ENCODE measurements around the gene IMP4.

The IMP4 gene

GRCh38 chr2:130373808-130374365 lies 31.2 kb downstream of the IMP4 start:
- Mint-ChIP-seq H3K4me1 (ENCODE audit: low read depth) (peaks cover 70% of the 10 kb centered on the region), H3K9me3 (no peaks in the 10 kb centered on the region), H3K27me3 (no peaks in the 10 kb centered on the region), H3K4me3 (peak overlapping the region; percentile 92), H3K27ac (peak overlapping the region; percentile 91), H3K36me3 (ENCODE audit: low read depth) (peaks cover 69% of the 10 kb centered on the region)
- no peak for DNase-seq

GRCh38 chr2:130374587-130375290 lies 32.0 kb downstream of the IMP4 start:
- peaks cover 77% of the 10 kb centered on the region for H3K4me1 Mint-ChIP-seq (ENCODE audit: low read depth)
- H3K27me3 Mint-ChIP-seq: no peaks in the 10 kb centered on the region
- DNase-seq: no peak
- no peaks in the 10 kb centered on the region for H3K9me3 Mint-ChIP-seq
- H3K36me3 Mint-ChIP-seq (ENCODE audit: low read depth): peaks cover 72% of the 10 kb centered on the region
- peak overlapping the region; percentile 38 for H3K4me3 Mint-ChIP-seq
- H3K27ac Mint-ChIP-seq: peak overlapping the region; percentile 80

GRCh38 chr2:130375291-130376266 lies 32.9 kb downstream of the IMP4 start:
- Mint-ChIP-seq H3K4me3 (no peak overlapping the region), H3K27ac (peak overlapping the region; percentile 80), H3K27me3 (no peaks in the 10 kb centered on the region), H3K36me3 (ENCODE audit: low read depth) (peaks cover 70% of the 10 kb centered on the region), H3K9me3 (no peaks in the 10 kb centered on the region), H3K4me1 (ENCODE audit: low read depth) (peaks cover 78% of the 10 kb centered on the region)
- DNase-seq: no peak

GRCh38 chr2:130376433-130377293 lies 34.0 kb downstream of the IMP4 start:
- no peaks in the 10 kb centered on the region for H3K27me3 Mint-ChIP-seq
- H3K9me3 Mint-ChIP-seq: no peaks in the 10 kb centered on the region
- H3K4me3 Mint-ChIP-seq: peak overlapping the region; percentile 0
- DNase-seq: no peak
- H3K4me1 Mint-ChIP-seq (ENCODE audit: low read depth): peaks cover 71% of the 10 kb centered on the region
- peaks cover 69% of the 10 kb centered on the region for H3K36me3 Mint-ChIP-seq (ENCODE audit: low read depth)
- peak overlapping the region; percentile 19 for H3K27ac Mint-ChIP-seq

GRCh38 chr2:130377491-130377890 lies 34.8 kb downstream of the IMP4 start:
- Mint-ChIP-seq H3K4me3 (no peak overlapping the region), H3K36me3 (ENCODE audit: low read depth) (peaks cover 73% of the 10 kb centered on the region), H3K4me1 (ENCODE audit: low read depth) (peaks cover 69% of the 10 kb centered on the region), H3K27ac (peak overlapping the region; percentile 61), H3K27me3 (no peaks in the 10 kb centered on the region), H3K9me3 (no peaks in the 10 kb centered on the region)
- no peak for DNase-seq

- Mint-ChIP-seq H3K27me3 (no peaks in the 10 kb centered on the region), H3K36me3 (ENCODE audit: low read depth) (peaks cover 74% of the 10 kb centered on the region), H3K27ac (no peak overlapping the region), H3K4me3 (no peak overlapping the region), H3K4me1 (ENCODE audit: low read depth) (peaks cover 65% of the 10 kb centered on the region), H3K9me3 (no peaks in the 10 kb centered on the region)
- DNase-seq: no peak
These were observed 35.7 kb downstream of the IMP4 start for GRCh38 chr2:130378206-130378897.

GRCh38 chr2:130378898-130379214 lies 36.2 kb downstream of the IMP4 start:
- peaks cover 60% of the 10 kb centered on the region for H3K4me1 Mint-ChIP-seq (ENCODE audit: low read depth)

GRCh38 chr2:130380096-130380934 lies 37.6 kb downstream of the IMP4 start:
- peaks cover 48% of the 10 kb centered on the region for H3K4me1 Mint-ChIP-seq (ENCODE audit: low read depth)

More at GRCh38 chr2:130378898-130379214, 36.2 kb downstream of the IMP4 start:
- no peak for DNase-seq
- Mint-ChIP-seq H3K27me3 (no peaks in the 10 kb centered on the region), H3K9me3 (no peaks in the 10 kb centered on the region), H3K36me3 (ENCODE audit: low read depth) (peaks cover 71% of the 10 kb centered on the region), H3K4me3 (no peak overlapping the region), H3K27ac (no peak overlapping the region)

GRCh38 chr2:130381145-130381544 lies 38.4 kb downstream of the IMP4 start:
- Mint-ChIP-seq H3K27ac (peak overlapping the region; percentile 18), H3K9me3 (no peaks in the 10 kb centered on the region), H3K27me3 (no peaks in the 10 kb centered on the region), H3K4me1 (ENCODE audit: low read depth) (peaks cover 41% of the 10 kb centered on the region), H3K4me3 (no peak overlapping the region), H3K36me3 (ENCODE audit: low read depth) (peaks cover 49% of the 10 kb centered on the region)
- DNase-seq: no peak

More at GRCh38 chr2:130380096-130380934, 37.6 kb downstream of the IMP4 start:
- Mint-ChIP-seq H3K9me3 (no peaks in the 10 kb centered on the region), H3K4me3 (no peak overlapping the region), H3K27ac (peak overlapping the region; percentile 8), H3K27me3 (no peaks in the 10 kb centered on the region), H3K36me3 (ENCODE audit: low read depth) (peaks cover 58% of the 10 kb centered on the region)
- DNase-seq: no peak

- peaks cover 37% of the 10 kb centered on the region for H3K4me1 Mint-ChIP-seq (ENCODE audit: low read depth)
- no peak for DNase-seq
- peak overlapping the region; percentile 33 for H3K27ac Mint-ChIP-seq
- no peak overlapping the region for H3K4me3 Mint-ChIP-seq
- no peaks in the 10 kb centered on the region for H3K27me3 Mint-ChIP-seq
- peaks cover 46% of the 10 kb centered on the region for H3K36me3 Mint-ChIP-seq (ENCODE audit: low read depth)
- H3K9me3 Mint-ChIP-seq: no peaks in the 10 kb centered on the region
These were observed 38.9 kb downstream of the IMP4 start for GRCh38 chr2:130381619-130382018.

- H3K9me3 Mint-ChIP-seq: no peaks in the 10 kb centered on the region
- DNase-seq: no peak
- no peaks in the 10 kb centered on the region for H3K27me3 Mint-ChIP-seq
- H3K4me1 Mint-ChIP-seq (ENCODE audit: low read depth): peaks cover 29% of the 10 kb centered on the region
- H3K27ac Mint-ChIP-seq: no peak overlapping the region
- peaks cover 43% of the 10 kb centered on the region for H3K36me3 Mint-ChIP-seq (ENCODE audit: low read depth)
- H3K4me3 Mint-ChIP-seq: no peak overlapping the region
These were observed 39.7 kb downstream of the IMP4 start for GRCh38 chr2:130382313-130382917.

- Mint-ChIP-seq H3K27ac (no peak overlapping the region), H3K36me3 (ENCODE audit: low read depth) (peaks cover 27% of the 10 kb centered on the region), H3K27me3 (no peaks in the 10 kb centered on the region), H3K4me3 (no peak overlapping the region), H3K4me1 (ENCODE audit: low read depth) (peaks cover 4% of the 10 kb centered on the region), H3K9me3 (no peaks in the 10 kb centered on the region)
- no peak for DNase-seq
These were observed 43.0 kb downstream of the IMP4 start for GRCh38 chr2:130385709-130386108.

GRCh38 chr2:130387071-130387400 lies 44.3 kb downstream of the IMP4 start:
- peaks cover 12% of the 10 kb centered on the region for H3K4me1 Mint-ChIP-seq (ENCODE audit: low read depth)
- H3K36me3 Mint-ChIP-seq (ENCODE audit: low read depth): peaks cover 17% of the 10 kb centered on the region
- DNase-seq: no peak
- no peaks in the 10 kb centered on the region for H3K9me3 Mint-ChIP-seq
- no peak overlapping the region for H3K4me3 Mint-ChIP-seq
- peaks cover 8% of the 10 kb centered on the region for H3K27me3 Mint-ChIP-seq
- no peak overlapping the region for H3K27ac Mint-ChIP-seq
